Hepatocyte (in vitro differentiated cells): Measurements from ENCODE around the gene RHOXF2B.
"Not testable (repeated sequence)": the region's sequence is repeated elsewhere in the genome, so short reads cannot be mapped to it uniquely, and the experiment has no call there.

Experiments used
- CTCF ChIP-seq: fragments of 200-600 bp; sonication (generic); IDR thresholded peaks from 2 replicates; pipeline ENCODE4 v1.5.1; 2016; ENCODE audit warnings: antibody characterized with exemption, mild to moderate bottlenecking; ENCODE audit not compliant: poor library complexity
- EZH2 ChIP-seq: fragments of 200-600 bp; sonication (generic); IDR thresholded peaks from 2 replicates; pipeline ENCODE4 v1.6.1; 2016; ENCODE audit warnings: antibody characterized with exemption, mild to moderate bottlenecking, borderline replicate concordance

GRCh38 chrX:120085553-120086185 is 8.2 kb upstream of the RHOXF2B start:
- not testable (repeated sequence) for TF ChIP-seq CTCF, EZH2
